WTC11 (cell line): ENCODE results near the gene MAP6D1.

Experiments
- ATF3 ChIP-seq: sonication (generic); formaldehyde crosslinking; conservative IDR thresholded peaks from 2 replicates; pipeline ENCODE4 v1.8.1; 2022; ENCODE audit warnings: mild to moderate bottlenecking, missing genetic modification reagents
- CBFB ChIP-seq: sonication (generic); formaldehyde crosslinking; IDR thresholded peaks from 2 replicates; pipeline ENCODE4 v1.8.1; 2022; ENCODE audit warnings: mild to moderate bottlenecking, low read depth, missing genetic modification reagents
- CTCF ChIP-seq: fragments of 200-600 bp; IDR thresholded peaks from 2 replicates; pipeline ENCODE4 v1.8.0; 2022; ENCODE audit warnings: antibody characterized with exemption
- FOXK1 ChIP-seq: sonication (generic); formaldehyde crosslinking; IDR thresholded peaks from 2 replicates; pipeline ENCODE4 v1.8.0; 2022; ENCODE audit warnings: mild to moderate bottlenecking, moderate library complexity, missing genetic modification reagents
- FOXP4 ChIP-seq: sonication (generic); formaldehyde crosslinking; IDR thresholded peaks from 2 replicates; pipeline ENCODE4 v1.8.0; 2022; ENCODE audit warnings: mild to moderate bottlenecking, missing genetic modification reagents
- MLX ChIP-seq: sonication (generic); formaldehyde crosslinking; IDR thresholded peaks from 2 replicates; pipeline ENCODE4 v1.8.1; 2023; ENCODE audit warnings: mild to moderate bottlenecking, missing genetic modification reagents, moderate library complexity
- NFE2L1 ChIP-seq: sonication (generic); formaldehyde crosslinking; IDR thresholded peaks from 2 replicates; pipeline ENCODE4 v1.8.1; 2023; ENCODE audit warnings: missing genetic modification reagents
- NR1H2 ChIP-seq: sonication (generic); formaldehyde crosslinking; IDR thresholded peaks from 2 replicates; pipeline ENCODE4 v1.9.0; 2021; ENCODE audit warnings: mild to moderate bottlenecking, moderate library complexity, missing genetic modification reagents
- NR3C1 ChIP-seq: sonication (generic); formaldehyde crosslinking; conservative IDR thresholded peaks from 2 replicates; pipeline ENCODE4 v1.8.1; 2023; ENCODE audit warnings: low read depth, mild to moderate bottlenecking, missing genetic modification reagents
- TEAD1 ChIP-seq: sonication (generic); formaldehyde crosslinking; IDR thresholded peaks from 2 replicates; pipeline ENCODE4 v1.8.0; 2022; ENCODE audit warnings: mild to moderate bottlenecking, missing genetic modification reagents
- TEAD4 ChIP-seq: sonication (generic); formaldehyde crosslinking; IDR thresholded peaks from 2 replicates; pipeline ENCODE4 v1.8.0; 2022; ENCODE audit warnings: mild to moderate bottlenecking, missing genetic modification reagents
- USF2 ChIP-seq: sonication (generic); formaldehyde crosslinking; IDR thresholded peaks from 2 replicates; pipeline ENCODE4 v1.8.1; 2023; ENCODE audit warnings: mild to moderate bottlenecking, missing genetic modification reagents, moderate library complexity
- ZBTB43 ChIP-seq: sonication (generic); formaldehyde crosslinking; IDR thresholded peaks from 2 replicates; pipeline ENCODE4 v1.8.1; 2023; ENCODE audit warnings: mild to moderate bottlenecking, missing genetic modification reagents
- ZNF121 ChIP-seq: sonication (generic); formaldehyde crosslinking; IDR thresholded peaks from 2 replicates; pipeline ENCODE4 v1.8.0; 2023; ENCODE audit warnings: missing genetic modification reagents

GRCh38 chr3:183839751-183840150 is 14.4 kb upstream of the MAP6D1 start:
- TF ChIP-seq NFE2L1 (CRISPR knock-in tag) (no peak), FOXP4 (CRISPR knock-in tag) (no peak), CTCF (no peak), TEAD4 (no peak), TEAD1 (CRISPR knock-in tag) (no peak), ATF3 (no peak), ZBTB43 (CRISPR knock-in tag) (no peak), NR3C1 (no peak), NR1H2 (CRISPR knock-in tag) (no peak), CBFB (CRISPR knock-in tag) (no peak), FOXK1 (CRISPR knock-in tag) (no peak), MLX (CRISPR knock-in tag) (no peak), ZNF121 (CRISPR knock-in tag) (no peak), USF2 (CRISPR knock-in tag) (no peak)
